Endothelial cell of hepatic sinusoid (primary cell): ENCODE results near the gene KLHL21.
"Not testable (repeated sequence)": the region's sequence is repeated elsewhere in the genome, so short reads cannot be mapped to it uniquely, and the experiment has no call there.

Experiments used
- in situ Hi-C: cut with HindIII; loops from 2 replicates; pipeline ENCODE4 v1.10.0; 2017; ENCODE audit warnings: low sequenced_read_pairs

The KLHL21 gene

DNA sequence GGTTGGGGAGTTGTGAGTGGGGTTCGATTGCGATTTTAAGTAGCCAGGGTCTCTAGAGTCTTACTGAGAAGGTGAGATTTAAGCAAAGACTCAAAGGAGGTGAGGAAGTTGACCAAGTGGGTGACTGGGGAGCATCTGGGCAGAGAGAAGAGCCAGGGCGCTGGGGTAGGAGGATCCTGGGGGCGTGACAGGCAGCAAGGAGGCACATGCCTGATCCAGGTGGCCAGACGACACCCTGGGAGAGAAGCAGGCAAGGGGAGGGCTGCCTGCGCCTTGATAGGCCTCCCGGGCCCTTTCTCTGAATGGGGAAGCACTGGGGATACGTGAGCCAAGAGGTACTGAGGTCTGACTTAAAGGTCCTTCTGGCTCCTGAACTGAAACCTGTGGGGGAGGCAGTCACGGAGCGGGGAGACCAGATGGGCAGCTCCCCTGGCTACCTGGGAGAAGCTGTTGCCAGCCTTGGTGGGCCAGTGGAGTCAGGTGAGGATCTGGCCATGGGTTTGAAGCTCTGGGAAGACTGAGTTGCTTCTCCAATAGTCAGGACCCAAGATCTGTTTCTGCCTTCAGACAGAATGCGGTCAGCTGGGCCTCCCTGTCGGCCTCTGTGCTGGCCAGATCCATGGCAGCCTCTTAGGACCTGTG is 17.5 kb downstream of the KLHL21 start:
- in situ Hi-C loops, result no loop called here

DNA sequence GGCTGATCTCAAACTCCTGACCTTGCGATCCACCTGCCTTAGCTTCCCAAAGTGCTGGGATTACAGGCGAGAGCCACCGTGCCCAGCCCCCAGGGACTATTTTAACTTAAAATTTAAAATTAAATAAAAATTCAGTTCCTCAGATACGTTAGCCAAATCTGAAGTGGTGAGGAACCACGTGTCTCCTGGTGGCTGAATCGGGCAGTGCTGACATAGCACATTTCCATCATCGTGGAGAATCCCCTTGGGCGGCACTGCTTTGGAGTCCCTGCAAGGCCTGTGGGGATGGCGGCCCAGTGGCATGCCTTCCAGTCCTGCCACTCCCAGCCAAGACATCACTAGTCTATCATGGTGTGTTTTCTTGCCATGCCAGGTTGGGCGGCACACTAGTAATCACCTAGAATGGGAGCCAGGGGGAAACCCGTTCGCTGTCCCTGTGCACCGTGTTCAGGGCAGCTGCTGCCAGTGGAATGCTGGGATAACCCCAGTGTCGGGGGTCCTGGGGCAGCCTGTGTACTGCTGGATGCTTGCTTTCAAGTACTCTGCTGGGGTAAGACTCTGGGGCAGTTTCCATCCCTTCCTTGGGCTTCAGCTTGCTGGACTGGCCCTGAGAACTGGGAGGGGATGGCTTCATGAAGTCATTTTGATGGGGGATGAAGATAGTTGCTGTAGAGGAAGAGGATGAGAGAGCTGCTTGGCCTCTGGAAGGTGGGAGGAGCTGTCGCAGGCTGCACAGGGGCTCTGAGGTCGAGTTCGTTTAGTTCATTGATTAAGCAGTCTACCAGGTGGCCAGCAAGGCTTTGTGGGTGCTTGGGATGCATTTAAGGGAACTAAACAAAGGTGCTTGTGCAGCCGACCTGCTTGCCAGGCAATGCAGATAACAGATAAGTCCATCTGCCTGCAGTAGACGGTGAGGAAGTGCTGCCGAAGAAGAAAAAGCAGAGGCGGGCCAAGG is 18.3 kb downstream of the KLHL21 start:
- in situ Hi-C loops, result no loop called here

GRCh38 chr1:6582370-6582769 is 20.3 kb downstream of the KLHL21 start:
- in situ Hi-C loops, result no loop called here

GRCh38 chr1:6581561-6582305 is 20.9 kb downstream of the KLHL21 start:
- in situ Hi-C loops, result no loop called here

- in situ Hi-C loops, result no loop called here
These were observed 21.9 kb downstream of the KLHL21 start for GRCh38 chr1:6580593-6581409.

GRCh38 chr1:6580119-6580592 is 22.5 kb downstream of the KLHL21 start:
- in situ Hi-C loops, result no loop called here

GRCh38 chr1:6579374-6580118 is 23.1 kb downstream of the KLHL21 start, which contains the start of gene ZBTB48:
ZBTB48 (plus strand) TSS chr1:6579994; CDS start chr1:6580610, 616 bp downstream.
- in situ Hi-C loops, result no loop called here

DNA sequence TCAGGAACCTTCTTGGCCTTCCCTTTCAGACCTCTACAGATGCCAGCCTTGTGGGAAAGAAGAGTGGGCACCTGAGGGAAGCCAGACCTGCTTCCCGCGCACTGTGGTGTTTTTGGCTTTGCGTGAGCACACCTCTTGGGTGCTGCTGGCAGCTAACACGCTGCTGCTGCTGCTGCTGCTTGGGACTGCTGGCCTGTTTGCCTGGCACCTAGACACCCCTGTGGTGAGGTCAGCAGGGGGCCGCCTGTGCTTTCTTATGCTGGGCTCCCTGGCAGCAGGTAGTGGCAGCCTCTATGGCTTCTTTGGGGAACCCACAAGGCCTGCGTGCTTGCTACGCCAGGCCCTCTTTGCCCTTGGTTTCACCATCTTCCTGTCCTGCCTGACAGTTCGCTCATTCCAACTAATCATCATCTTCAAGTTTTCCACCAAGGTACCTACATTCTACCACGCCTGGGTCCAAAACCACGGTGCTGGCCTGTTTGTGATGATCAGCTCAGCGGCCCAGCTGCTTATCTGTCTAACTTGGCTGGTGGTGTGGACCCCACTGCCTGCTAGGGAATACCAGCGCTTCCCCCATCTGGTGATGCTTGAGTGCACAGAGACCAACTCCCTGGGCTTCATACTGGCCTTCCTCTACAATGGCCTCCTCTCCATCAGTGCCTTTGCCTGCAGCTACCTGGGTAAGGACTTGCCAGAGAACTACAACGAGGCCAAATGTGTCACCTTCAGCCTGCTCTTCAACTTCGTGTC is 23.9 kb downstream of the KLHL21 start:
- in situ Hi-C loops, result no loop called here

GRCh38 chr1:6577831-6578525 is 24.7 kb downstream of the KLHL21 start:
- in situ Hi-C loops, result no loop called here

DNA sequence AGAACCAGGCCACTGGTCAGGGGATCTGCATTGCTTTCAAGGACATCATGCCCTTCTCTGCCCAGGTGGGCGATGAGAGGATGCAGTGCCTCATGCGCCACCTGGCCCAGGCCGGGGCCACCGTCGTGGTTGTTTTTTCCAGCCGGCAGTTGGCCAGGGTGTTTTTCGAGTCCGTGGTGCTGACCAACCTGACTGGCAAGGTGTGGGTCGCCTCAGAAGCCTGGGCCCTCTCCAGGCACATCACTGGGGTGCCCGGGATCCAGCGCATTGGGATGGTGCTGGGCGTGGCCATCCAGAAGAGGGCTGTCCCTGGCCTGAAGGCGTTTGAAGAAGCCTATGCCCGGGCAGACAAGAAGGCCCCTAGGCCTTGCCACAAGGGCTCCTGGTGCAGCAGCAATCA is 27.9 kb downstream of the KLHL21 start:
- in situ Hi-C loops, result no loop called here

GRCh38 chr1:6574025-6574620 is 28.5 kb downstream of the KLHL21 start:
- in situ Hi-C loops, result no loop called here

- in situ Hi-C loops, result no loop called here
These were observed 29.9 kb downstream of the KLHL21 start for GRCh38 chr1:6572653-6573383.

DNA sequence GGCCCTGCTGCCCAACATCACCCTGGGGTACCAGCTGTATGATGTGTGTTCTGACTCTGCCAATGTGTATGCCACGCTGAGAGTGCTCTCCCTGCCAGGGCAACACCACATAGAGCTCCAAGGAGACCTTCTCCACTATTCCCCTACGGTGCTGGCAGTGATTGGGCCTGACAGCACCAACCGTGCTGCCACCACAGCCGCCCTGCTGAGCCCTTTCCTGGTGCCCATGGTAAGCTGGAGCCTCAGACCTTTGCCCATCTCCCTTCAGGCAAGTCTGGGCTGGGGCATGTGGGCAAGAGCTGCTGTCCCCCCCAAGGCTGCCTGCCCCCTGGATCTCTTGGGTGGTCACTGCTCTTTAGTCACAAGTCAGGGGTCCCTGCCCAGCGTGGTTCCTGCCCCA is 31.7 kb downstream of the KLHL21 start:
- in situ Hi-C loops, result no loop called here

GRCh38 chr1:6570100-6570499 is 32.6 kb downstream of the KLHL21 start:
- in situ Hi-C loops, result no loop called here

DNA sequence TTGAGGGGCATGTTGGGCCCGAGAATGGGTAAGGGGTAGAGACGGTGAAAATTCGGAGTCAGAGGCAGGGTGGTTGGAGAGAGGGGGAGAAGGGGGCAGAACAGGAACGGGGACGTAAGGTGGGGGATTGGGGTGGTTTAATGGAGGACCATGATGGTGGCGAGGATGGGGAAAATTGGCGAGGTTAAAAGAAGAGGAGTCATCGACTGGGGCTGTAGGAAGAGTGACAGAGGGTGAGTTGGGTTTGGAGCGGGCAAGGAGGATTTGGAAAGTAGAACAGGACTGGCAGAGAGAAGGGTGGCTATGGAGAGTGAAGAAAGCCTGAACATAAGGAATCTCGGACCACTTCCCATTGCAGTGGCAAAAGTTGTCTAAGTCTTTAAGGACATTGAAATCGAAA is 33.6 kb downstream of the KLHL21 start:
- in situ Hi-C loops, result no loop called here

GRCh38 chr1:6560267-6560666 is 42.4 kb downstream of the KLHL21 start:
- in situ Hi-C loops, result no loop called here

- in situ Hi-C loops, result not testable (repeated sequence)
These were observed 43.5 kb downstream of the KLHL21 start for GRCh38 chr1:6559161-6559560.
